Right lung (tissue), 5 donors: Measurements from ENCODE around the gene EMX1. TPM values are rescaled to one million over a fixed set of nuclear protein-coding genes. Genes with fewer than 3 reads are reported as not detected.
A peak's percentile ranks its signal among the peaks of the same experiment; 100 is the strongest.
"Not testable (repeated sequence)": the region's sequence is repeated elsewhere in the genome, so short reads cannot be mapped to it uniquely, and the experiment has no call there.

Experiments used
- DNase-seq, 2 donors: peaks; one replicate each; pipeline ENCODE4 v3.0.0-alpha.2; 2013
- polyA plus RNA-seq, 5 donors: library from polyadenylated mRNA; unstranded; fragments of 120-200 nt; gene quantifications; one replicate each; pipeline versions ENCODE4 v1.2.1 to v1.2.3, GENCODE V29; 2013; ENCODE audit warnings: inconsistent platforms in 1 of 5, low replicate concordance in 1 of 5; ENCODE audit not compliant: insufficient read length in 5 of 5, insufficient read depth in 1 of 5

EMX1 gene
- polyA plus RNA-seq, 5 donors, result 0.06 to 0.15 (median 0.06) TPM; not detected in 2

DNA sequence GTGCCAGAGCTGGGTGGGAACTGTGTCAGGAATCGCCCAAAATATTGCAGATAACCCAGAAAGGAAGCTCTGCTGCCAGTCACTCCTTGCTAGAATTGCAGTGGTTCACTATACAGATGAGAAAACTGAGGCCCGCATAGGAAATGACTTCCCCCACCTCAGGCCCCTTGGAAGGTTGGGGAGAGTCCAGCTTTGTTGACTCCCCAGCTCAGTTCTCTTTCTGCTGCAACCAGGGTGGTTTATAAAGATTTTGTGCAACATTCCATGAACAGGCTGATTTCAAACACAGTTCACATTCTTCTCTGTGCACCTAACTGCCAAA, 18.8 kb upstream of the EMX1 start:
- no peak for DNase-seq

DNA sequence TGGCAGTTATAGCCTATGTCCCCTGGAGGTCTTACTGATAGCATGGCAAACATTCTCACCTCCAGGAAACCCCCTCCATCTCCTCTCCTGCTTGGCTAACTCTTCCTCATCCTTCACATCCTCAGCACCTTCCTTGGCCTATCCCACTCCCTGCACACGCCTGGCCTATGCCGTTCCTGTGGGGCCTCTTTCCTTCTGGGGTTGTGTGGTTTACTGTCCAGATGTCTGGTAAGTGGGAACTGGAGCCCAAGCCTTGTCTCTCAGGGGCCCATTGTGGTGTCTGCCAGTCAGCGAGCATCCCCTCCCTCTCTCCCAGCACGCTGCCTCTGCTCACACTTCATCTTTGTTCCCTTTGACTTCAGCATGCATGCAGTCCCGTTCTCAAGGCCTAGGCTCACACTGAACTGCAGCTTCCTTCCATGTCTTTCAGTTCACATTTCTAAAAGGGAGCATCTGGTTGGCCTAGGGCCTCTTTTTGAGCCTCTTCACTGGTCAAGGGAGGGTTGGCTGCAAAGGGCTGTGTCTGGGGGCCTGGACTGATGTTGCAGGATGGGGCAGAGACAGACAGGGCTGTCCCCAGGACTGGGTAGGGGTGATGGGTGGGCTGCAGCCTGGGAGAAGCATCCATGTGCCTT, 17.0 kb upstream of the EMX1 start:
- no peak for DNase-seq

DNA sequence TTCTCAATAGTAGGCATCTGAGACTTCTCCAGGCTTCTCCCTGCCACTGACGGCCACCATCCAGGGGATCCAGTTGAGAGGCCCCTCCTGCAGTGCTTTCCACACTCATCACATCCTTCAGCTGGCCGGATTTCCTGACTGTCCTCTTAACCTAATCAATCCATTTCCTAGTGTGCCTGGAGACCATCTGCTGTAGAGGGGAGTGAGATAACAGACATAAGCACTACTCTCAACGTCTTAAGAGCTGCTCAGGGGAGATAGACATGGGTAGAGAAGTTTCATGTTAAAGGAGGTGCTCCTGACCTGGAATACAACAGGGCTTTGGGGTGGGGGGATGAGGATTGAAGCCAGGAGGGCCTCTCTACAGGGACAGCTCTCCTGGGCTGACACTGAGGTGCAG, 15.9 kb upstream of the EMX1 start:
- no peak for DNase-seq

DNA sequence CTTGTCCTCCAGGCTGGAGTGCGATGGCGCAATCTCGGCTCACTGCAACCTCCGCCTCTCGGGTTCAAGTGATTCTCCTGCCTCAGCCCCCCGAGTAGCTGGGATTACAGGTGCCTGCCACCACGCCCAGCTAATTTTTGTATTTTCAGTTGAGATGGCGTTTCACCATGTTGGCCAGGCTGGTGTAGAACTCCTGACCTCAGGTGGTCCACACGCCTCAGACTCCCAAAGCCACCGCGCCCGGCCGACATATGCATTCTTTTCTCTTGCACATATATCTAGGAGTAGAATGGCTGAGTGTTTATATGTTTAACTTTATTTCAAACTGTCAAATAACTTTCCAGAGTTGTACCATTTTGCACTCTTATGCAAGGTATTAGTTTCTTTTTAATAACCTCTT, 9.9 kb upstream of the EMX1 start:
- DNase-seq, result not testable (repeated sequence)

DNA sequence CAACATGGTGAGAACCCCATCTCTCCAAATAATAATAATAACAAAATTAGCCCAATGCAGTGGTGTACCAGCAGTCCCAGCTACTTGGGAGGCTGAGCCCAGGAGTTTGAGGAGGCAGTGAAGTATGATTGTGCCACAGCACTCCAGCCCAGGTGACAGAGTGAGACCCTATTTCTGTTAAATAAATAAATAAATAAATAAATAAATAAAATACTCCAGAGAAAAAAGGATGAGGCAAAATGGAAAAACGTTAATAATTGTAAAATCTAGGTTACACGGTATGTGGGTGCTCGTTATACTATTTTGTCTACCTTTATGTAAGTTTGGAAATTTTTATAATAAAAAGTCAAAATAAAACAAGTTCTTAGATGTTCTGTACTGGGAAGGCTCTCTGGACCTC, 8.6 kb upstream of the EMX1 start:
- no peak for DNase-seq

DNA sequence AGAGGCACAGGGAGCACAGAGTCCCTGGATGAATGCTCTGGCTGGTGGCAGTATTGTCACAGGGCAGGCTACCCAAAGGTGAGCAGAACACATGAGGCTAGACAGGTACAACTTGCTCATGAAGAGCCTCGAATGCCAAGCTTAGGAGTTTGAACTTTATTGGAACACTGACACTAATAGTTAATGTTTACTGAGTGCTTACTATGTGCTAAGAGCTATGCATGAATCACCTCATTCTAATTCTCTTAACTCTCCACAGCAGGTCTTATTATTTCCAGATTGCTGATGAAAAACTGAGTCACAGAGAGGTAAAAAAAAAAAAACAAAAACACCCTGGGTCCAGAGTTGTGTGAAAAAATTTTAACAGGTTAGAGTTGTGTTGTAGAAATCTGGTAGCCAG, 6.1 kb upstream of the EMX1 start:
- no peak for DNase-seq

DNA sequence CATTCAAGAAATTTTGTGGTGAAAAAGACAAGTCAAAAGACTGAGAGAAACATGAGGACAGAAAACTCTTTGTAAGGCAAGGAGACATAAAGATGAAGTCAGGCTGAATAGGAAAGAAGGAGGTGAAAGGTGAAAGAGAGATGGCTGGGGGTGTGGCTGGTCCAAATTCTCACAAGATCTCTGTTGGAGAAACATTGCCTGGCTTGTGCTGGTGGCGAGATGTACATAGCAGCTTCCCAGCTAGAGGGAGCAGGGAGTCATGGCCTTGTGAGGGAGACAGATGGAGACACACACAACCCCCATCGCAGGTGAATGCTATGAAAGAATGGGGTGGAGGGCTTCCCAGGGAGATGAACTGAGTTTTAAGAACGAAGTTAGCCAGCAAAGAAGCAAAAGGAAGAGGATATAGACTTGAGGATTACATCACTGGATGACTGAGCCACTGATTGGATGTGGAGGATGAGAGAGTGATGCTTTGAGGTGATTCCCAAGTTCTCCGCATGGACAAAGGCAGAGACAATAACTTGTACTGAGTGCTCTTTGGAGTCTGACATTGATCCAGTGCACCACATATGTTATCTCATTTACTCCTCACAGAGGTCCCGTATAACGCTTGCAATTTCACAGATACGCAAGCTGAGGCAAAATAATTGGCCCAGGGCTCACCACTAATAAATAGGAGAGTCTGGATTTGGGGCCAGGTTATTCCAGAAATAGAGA, 3.7 kb upstream of the EMX1 start:
- no peak for DNase-seq

DNA sequence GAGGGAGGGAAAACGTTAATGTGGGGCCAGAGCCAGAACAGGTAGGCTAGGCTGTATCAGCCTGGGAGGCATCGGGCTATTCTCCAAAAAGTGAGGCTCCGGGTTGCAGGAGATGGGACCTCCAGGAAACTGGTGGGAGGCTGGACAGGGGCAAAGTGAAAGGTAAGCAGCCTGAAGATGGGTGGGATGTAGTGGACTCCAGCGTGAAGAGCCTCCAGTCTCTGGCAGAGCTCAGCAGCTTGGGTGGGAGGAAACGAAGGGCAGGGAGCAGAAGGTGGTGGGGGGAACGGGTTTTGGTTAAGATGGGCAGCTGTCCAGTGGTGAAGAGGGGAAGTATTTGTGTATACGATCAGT, 3.1 kb upstream of the EMX1 start:
- no peak for DNase-seq

DNA sequence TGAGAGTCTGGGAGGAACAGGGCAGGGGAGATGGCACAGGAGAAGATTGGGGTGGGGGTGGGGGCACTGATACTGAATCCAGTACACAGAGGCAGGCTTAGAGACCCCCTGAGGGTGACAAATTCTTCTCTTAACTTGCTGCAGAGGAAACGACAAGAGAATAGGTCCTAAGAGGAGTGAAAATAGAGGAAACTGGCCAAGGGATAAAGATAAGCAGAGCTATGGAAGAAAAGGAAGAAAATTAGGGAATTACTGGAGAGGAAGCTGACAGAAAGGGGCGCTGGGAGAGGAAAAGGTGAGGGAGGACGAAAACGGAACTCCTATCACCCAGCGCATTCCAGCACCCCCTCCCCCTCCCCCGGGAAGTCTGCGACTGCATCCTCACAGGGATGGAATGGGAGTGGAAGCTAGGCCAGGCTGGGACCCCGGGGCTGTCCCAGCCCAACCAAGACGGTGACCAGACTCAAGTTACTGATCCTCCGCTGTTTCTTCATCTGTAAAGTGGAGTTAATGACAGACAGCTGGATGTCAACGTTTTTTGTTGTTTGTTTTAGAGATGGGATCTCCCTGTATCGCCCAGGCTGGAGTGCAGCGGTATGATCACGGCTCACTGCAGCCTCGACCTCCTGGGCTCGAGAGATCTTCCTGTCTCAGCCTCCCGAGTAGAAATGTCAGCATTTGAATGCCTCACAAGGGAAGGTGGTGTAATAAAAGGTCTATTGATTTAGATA, 2.6 kb upstream of the EMX1 start:
- DNase-seq, result no peak

DNA sequence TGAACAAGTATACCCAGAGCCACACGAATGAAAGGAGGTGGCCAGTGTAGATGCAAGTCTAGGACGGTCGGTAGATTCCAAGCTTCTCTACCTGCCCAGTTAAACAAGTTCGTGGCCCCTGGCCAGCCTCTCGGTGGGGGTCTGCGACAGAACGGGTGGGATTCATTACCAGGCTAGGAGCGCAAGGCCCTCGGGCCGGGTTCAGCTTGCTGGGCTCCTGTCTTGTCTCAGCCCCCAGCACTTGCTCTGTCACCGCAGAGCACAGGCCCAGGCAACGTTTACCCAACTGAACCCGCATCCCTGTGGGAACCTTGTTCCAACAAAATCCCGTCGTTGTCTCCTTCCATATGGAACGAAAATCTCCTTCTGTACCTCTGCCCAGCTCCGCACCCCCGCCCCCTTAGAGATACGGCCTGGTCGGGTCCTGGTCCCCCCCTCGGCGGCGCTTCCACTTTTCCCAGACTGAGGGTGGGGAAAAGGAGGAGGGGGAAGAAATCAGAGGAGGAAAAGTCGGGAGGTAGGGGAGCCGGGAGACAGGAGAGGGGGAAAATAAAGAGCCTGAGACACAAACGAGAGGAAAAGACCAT, 1.9 kb upstream of the EMX1 start:
- no peak for DNase-seq

DNA sequence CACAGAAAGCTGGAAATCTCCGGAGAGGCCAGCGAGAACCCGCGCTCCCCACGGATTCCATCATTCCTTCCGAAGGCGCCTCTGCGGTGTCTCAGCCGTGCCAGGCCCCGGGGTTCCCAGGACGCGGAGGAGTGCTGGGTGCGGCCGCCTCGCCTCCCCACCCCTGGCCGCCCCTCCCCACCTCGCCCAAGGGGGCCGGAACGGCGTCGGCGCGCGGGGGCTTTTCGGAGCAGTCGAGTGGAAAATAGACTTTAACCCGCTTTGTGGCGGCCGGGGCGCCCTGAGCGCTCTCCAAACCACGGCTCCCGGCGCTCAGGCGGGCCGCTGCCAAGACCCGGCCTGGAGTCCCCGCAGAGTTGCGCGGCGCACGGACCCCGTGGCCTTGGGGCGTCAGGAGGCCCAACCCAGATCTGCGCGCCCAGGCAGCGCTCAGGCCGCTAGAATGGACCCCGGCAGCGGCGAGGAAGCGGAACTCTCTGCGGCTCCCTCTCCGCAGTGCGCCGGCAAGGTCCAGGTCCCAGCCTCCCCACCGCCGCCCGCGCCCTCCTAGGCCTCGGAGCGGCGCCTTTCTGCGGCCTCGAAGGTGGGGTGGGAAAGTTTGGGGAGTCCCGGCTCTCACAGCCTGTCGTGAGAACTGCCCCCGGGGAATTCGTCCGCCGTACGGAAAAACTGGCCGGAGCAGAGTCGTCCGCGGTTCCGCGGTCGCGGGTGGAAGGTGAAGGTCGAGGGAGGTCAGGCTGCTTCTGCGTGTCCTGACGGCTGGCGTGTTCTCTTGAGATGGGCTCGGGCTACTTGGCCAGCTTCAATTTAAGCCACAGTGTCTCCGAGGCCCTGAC, 1.2 kb upstream of the EMX1 start:
- DNase-seq, result no peak

DNA sequence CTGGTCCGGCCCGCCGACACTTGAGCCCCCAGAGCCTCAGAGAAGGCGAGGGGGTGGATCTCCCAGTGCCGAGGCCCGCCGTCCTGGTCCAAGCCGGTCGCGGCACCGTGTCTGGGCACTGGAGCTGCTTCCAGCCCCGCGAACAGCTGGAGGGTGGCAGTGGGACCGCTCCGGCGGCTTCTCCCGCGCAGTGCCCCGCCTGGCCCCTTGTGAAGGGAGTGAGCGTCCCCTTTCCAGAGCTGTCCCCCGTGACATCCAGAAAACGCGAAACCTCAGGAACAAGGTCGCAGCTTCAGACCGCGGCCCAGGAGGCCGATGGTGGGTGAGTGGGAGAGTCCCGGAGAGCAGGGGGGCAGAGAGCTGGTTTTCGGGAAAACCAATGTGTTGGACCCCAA, 579 bp upstream of the EMX1 start:
- no peak for DNase-seq

DNA sequence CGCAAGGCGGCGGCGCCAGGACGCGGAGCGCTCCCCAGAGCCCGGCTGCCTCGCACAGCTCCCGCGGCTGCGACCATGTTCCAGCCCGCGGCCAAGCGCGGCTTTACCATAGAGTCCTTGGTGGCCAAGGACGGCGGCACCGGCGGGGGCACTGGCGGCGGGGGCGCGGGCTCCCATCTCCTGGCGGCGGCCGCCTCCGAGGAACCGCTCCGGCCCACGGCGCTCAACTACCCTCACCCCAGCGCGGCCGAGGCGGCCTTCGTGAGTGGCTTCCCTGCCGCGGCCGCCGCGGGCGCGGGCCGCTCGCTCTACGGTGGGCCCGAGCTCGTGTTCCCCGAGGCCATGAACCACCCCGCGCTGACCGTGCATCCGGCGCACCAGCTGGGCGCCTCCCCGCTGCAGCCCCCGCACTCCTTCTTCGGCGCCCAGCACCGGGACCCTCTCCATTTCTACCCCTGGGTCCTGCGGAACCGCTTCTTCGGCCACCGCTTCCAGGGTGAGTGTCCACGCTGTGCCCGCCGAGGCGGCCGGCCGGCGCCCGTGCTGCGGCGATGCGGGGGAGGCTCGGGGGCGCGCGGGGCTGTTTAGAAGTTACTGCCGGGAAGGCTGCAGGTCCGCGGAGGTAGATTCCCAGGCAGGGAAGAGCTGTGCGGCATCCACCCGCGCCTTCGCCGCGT, 696 bp downstream of the EMX1 start:
- no peak for DNase-seq

DNA sequence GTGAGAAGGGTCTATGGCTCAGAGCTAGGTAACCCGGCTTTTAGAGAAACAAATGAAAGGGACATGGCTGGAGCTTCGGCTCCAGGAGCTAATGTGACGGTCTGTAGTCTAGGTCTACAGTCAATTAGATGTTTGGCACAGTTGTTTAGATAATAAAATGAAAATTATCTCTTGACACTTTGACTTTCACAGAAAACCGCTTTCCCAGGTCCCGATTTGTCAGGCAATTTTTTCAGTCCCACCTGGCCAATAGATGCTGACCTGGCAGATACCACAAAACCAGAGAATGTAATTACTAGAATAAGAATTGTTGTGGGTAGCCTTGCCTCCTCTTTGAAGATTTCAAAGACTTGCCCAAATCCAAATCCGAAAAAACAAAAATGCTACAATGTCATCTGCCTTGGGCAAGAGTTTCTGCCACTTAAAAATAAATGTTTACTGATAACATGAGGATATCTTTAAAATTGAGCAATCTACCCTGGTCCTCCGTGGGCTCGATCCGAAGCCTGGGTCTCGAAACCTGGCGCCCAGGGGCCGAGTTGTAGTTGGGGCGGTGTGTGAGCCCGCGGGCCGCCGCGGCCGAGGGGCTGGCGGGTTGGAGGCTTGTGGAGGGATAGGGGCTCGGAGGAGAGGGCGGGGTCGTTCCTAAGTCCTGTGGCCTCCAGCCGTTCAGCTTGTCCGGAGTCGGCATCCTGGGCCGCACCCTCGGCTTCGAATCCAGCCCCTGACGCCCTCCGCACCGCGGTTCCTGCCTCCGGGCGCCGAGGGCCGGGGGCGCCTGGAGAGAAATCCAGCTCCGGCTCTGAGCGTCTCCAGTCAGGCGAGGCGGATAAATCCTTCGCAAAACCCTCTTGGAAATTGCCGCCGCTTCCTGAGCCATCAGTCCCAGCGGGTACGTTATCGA, 2.3 kb downstream of the EMX1 start:
- no peak for DNase-seq

DNA sequence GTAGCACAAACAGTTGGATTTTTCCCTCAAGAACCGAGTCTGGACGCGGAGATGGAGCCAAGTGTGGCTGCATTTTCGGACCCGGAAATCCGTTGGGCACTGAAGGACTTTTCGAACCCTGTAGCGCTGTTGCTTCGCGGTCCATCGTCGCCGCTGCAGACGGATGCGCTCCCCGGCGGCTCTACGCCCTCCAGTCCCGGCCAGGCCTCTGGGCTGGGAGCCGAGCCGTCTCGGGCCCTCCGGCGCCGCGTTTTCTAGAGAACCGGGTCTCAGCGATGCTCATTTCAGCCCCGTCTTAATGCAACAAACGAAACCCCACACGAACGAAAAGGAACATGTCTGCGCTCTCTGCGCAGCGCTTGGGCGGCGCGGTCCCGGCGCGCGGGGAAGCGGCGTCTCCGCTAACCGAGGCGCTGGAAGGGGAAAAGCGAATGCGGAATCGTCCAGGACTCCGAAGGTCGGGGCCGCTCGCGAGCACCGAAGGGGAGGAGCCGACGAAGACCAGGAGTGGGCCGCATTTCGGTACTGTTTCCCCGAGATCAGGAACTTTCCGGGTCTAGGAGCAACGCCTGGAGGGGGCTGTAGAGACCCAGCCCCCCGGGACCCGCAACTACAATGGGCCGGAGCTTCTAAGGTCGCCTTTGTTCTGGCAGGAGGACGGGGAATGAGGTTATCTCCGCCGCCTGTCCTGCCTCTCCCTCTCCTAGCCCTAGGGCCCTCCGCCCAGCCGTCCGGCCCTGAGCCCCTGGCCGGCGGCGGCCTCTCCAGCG, 3.2 kb downstream of the EMX1 start:
- DNase-seq, result peak in 1 of 2 donors; percentile 38

DNA sequence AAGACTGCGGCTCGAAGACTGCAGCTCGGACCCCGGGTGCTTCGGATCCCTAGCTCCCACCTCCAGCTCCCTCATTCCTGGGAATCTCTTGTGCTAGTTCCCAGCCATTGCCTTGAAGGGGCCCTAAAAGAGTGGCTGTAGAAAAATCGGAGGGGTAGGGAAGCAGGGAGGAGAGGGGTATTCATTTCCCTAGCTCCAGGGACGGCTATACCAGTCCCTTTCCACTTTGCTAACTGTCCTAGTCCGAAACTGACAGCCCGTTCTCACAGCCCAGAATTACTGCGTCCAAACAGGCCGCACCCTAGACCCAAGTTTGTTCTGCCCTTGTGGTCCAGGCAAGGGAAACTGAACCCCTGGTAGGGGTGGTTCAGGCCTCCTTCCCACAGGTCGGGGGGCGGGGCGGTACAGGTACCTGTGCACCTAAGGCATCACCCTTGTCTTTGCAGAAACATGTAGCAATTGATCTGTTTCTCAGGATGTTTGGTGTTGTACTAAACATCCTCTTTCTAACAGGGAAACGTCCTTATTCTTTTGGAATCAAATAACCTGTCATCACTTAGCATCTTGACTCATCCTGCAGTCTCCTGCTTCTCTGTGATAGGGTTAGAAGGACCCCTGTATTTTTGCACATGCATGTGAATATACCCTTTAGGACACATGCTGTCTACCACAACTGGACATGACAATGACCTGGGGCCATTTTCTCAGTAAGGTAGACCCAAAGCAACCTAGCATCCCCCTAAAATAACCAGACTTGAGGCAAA, 4.0 kb downstream of the EMX1 start:
- no peak for DNase-seq

DNA sequence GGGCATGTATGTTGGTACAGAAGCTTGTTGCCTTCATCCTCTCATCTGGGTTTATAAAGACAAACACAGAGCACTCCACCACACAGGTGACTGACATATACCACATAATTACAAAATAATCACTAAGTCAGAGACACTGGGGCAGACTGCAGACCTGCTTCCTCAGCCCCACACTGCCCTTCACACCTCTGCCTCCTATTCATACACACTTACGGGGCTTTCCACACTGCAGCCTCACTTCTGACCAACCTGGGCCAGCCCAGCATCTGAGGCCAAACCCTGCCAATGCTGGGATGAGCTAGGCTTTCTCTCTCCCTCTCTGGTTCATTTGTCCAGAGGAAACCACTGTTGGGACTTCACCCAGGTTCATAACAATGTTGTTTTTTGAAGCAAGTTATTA, 4.5 kb downstream of the EMX1 start:
- DNase-seq, result no peak

DNA sequence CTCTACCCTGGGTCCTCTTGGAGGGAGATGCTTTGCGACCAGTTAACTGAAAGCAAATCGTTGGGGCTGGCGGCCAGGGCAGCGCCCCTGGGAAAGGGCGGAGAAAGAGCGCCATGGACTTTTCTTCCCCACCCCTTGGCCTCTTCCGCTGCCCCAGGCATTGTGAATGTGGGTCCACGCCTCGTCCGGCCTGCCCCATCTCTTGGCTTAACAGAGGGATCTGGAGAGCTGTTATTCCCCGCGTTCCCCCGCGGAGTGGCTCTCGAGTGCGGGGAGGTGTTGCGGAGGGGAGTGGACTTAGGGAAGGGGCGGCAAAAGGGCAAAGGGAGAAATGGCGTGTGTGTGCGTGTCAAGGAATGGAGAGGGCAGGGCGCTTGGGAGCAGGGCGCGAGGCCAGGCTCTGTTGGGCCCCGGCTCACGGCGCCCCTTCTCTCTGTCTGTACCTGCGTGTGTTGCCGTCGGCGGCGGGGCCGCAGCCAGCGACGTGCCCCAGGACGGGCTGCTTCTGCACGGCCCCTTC, 6.6 kb downstream of the EMX1 start:
- DNase-seq, result no peak
